DOHH2 (cell line): ENCODE measurements around the gene HIVEP1.

Experiments
- EZH2phosphoT487 ChIP-seq: fragments of 200-600 bp; sonication (generic); IDR thresholded peaks from 2 replicates; pipeline ENCODE4 v1.6.1; 2017; ENCODE audit warnings: borderline replicate concordance, mild to moderate bottlenecking, antibody characterized with exemption, low read length, moderate library complexity, mixed read lengths
- TF ChIP-seq, protein P1 (sequence below): fragments of 200-600 bp; sonication (generic); IDR thresholded peaks from one replicate; pipeline ENCODE4 v1.5.1; 2014; ENCODE audit warnings: antibody characterized with exemption, mild to moderate bottlenecking, low read depth, low read length; ENCODE audit not compliant: poor library complexity, severe bottlenecking

- TF ChIP-seq, protein P1, sequence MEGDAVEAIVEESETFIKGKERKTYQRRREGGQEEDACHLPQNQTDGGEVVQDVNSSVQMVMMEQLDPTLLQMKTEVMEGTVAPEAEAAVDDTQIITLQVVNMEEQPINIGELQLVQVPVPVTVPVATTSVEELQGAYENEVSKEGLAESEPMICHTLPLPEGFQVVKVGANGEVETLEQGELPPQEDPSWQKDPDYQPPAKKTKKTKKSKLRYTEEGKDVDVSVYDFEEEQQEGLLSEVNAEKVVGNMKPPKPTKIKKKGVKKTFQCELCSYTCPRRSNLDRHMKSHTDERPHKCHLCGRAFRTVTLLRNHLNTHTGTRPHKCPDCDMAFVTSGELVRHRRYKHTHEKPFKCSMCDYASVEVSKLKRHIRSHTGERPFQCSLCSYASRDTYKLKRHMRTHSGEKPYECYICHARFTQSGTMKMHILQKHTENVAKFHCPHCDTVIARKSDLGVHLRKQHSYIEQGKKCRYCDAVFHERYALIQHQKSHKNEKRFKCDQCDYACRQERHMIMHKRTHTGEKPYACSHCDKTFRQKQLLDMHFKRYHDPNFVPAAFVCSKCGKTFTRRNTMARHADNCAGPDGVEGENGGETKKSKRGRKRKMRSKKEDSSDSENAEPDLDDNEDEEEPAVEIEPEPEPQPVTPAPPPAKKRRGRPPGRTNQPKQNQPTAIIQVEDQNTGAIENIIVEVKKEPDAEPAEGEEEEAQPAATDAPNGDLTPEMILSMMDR, result no peak
- TF ChIP-seq EZH2phosphoT487, result no peak
Measured at GRCh38 chr6:11964729-11965335, 47.3 kb upstream of the HIVEP1 start.
